Measurements from ENCODE around the gene CHTF18.
"Not testable (repeated sequence)": the region's sequence is repeated elsewhere in the genome, so short reads cannot be mapped to it uniquely, and the experiment has no call there.

CHTF18 gene
- 5.2 to 40.3 (median 9.1) reads per million in 17 experiments for total RNA-seq

DNA sequence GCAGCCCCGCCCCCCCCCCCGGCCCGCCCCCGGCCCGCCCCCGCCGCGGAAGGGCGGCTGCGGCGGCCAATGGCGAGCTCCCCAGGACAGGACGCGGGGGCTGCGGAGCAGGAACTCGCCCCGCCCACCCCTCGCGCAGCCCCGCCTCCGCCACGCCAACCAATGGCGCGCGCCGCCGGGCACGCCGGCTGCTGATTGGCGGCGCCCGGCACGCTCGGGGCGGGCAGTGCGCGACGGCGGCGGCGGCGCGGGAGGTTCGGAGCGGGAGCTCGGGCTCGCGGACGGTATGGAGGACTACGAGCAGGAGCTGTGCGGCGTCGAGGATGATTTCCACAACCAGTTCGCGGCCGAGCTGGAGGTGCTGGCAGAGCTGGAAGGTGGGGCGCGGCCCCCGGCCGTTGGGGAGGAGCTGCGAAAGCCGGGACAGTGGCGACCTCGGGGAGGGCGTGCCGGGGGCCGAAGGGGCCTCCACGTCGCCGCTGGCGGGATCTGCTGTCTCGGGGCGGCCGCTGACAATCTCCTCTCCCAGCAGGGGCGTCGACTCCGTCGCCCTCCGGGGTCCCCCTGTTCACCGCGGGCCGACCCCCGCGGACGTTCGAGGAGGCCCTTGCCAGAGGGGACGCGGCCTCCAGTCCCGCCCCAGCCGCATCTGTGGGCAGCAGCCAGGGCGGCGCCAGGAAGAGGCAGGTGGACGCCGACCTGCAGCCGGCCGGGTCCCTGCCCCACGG lies at the start of gene CHTF18:
Gene CHTF18, plus strand, starts transcription at position 222 of the 728 bp plus-strand sequence. Its CDS starts 65 bp downstream, at position 287.
- DNase-seq = peak; percentile 95 to 99 (median 98)

DNA sequence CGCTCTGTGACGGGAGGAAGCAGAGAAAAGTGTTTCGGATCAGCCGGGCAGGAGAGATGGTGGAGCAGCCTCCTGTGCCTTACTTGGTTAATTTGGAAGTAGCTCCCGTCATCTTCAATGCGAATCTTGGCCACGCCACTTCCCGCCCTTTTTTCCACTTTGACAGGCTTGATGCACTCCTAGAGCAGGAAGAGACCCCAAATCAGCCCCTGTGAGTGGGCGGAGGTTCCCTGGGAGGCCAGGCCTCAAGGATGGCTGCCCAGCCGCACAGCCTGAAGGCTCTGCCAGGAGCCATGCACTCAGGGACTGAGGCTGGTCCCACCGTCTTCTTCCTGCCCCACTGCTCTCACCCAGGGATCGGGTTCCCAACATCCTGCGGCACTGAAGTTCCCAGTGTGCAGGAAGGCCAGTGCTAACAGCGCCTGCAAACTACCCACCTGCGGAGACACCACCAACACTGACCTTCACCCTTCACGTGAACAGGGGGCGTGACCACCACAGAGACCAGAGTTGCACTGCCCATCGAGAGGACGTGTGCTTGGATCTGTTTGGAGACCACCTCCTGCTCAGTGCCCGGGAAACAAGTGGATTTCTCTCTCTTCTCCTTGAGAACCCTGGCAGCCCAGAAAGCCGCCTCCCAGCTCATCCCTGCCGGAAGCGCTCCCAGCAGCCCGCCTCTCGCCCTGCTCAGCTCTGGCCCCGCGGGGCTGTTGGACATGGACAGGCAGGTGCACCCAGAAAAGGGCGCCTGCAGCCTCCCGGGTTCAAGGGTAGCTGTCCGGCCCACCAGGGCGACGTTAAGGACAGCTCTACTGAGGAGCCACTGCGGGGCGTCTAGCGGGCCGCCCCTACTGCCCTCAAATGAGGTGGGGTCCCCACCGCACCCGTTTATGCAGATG lies 48.6 kb upstream of the CHTF18 start:
- DNase-seq = no peak

DNA sequence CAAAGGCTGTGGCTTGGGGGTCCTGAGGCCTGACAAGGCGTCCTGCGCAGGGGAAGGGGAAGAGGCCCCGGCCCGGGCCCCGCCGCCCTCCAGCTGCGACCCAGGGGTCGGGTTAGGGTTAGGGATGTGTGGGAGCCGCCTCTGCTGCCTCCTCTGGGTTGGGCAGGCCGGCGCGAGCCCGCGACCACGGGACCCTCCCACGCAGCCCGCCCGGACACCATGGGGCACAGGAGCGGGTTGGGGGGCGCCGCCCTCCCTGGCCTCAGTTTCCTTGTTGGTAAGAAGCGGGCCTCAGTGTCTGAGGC lies 48.0 kb upstream of the CHTF18 start:
- peak in 2 of 4 experiments; percentile 58 to 62 for DNase-seq

DNA sequence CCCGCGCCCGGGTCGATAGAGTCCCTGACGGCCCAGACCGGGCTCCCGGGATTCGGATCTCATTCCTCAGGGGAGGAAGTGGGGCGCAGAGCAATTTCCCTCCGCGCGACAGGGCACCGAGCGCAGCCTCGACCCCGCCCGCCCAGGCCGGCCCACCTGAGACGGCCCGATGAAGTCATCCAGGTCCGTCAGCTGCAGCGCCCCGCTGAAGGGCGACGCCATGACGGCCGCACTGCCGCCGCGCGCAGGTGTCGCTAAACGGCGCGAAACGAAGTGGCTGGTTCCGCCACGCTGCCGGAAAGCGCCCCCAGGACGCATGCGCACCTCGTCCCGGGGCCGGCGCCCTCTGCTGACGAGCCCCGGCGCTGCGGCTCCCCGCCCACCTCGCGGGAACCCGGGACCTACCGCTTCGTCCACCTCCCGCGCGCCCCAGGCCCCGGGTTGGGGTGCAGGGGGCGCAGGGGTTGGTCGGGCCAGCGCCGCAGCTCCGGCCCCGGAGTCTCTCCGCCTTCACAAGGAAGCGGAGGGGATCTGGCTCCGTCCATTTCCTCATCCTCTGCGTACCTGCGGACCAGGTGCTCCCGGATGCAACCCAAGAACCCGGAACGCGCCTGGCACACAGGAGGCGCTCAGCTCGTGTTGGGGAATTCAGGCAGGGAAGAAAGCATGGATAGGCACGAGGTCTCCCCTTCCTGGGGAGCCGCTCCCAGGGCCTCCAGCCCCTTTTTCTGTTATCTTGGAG lies 47.5 kb upstream of the CHTF18 start, which contains the start of gene CIAO3:
Gene CIAO3, minus strand, starts transcription at position 234 of the 742 bp plus-strand sequence. Its CDS starts 12 bp downstream, at position 222.
- DNase-seq = peak; percentile 92 to 96 (median 95)

DNA sequence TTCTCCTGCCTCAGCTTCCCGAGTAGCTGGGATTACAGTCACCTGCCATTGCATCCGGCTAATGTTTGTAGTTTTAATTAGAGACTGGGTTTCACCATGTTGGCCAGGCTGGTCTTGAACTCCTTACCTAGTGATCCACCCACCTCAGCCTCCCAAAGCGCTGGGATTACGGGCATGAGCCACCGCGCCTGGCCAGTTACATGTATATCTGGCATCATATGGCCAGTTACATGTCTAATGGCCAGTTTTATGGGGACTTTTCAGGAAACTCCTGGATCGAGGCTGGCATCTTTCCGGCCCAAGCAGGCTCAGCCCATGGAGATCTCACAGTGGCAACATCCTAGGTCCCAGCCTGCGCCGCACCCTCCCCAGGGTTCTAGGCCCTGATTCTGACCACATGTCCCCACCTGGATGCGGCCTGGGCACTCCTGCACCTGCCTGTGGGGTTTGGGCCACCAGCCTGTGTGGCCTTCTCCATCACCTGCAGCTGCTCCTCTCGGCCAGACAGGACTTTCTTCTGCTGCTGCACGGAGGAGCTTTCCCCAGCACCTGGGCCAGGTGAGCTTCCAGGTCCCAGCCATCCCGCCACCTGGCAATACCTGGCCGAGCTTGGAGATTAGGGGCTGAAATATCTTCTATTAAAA lies 46.3 kb upstream of the CHTF18 start:
- no peak for DNase-seq

DNA sequence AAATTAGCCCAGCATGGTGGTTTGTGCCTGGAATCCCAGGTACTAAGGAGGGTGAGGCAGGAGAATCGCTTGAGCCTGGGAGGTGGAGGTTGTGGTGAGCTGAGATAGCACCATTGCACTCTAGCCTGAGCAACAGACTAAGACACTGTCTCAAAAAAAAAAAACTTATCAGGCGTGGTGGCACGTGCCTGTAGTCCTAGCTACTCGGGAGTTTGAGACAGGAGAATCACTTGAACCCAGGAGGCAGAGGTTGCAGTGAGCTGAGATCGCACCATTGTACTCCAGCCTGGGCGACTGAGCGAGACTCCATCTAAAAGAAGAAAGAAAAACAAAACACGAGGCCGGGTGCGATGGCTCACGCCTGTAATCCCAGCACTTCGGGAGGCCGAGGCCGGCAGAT lies 45.5 kb upstream of the CHTF18 start:
- DNase-seq = not testable (repeated sequence)

DNA sequence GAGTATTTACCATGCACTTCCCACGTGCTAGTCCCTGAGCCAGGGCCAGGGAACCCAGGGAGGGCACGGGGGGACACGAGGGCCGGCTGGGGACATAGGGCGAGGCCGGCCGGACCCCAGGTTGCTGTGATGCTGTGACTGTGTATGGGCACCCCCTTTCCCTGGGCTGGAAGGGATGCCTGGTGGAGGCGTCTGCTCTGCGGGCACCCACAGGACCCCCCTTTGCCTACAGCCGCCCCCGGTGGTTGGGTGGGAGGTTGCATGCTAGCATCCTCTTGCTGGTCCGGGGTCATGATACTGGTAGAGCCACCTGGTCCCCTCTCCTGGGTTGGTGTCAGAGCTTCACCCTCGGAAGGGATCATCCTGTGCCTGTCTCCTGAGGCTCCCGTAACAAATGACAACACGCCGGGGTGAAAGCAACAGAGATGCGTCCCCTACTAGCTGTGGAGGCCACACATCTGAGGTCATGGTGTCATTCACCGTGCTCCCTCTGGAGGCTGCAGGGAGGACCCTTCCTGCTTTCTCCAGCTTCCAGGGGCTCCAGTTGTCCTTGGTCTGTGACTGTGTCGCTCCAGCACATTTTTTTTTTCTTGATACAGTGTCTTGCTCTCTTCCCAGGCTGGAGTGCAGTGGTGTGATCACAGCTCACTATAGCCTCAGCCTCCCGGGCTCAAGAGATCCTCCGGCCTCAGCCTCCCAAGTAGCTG lies 44.5 kb upstream of the CHTF18 start:
- no peak for DNase-seq

DNA sequence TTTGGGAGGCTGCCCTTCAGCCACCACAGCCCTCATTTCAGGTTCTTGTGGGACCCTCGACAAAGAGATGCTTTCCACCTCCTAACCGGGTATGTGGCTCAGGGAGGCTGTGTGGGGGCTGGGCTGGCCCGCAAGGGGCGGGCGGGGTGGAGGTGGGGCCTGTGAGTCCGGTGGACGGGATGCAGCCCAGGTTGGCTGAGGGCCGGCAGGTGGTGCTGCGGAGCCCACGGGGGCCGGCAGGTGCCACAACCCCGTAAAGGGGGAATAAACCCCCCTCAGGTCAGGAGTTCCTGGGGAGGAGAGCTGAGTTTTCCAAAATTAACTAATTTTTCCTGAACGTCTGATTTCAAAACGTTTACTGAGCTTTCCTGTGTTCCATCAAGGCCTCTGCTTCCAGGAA lies 42.7 kb upstream of the CHTF18 start:
- DNase-seq = peak in 1 of 4 experiments; percentile 20

DNA sequence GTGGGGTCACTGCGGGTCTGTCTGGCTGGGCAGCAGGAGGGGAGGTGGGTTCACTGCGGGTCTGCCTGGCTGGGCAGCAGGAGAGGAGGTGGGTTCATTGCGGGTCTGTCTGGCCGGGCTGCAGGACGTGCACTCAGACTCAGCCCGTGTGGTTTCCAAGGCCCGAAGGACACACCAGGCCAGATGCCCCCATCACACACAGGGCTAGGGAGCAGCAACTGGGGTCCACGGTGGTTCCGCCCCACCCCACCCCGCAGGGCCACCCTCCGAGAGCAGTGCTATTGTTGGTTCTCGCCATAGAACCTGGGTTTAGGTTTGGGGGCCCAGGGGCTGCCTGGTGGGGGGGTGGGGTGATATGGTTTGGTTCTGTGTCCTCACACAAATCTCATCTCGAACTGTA lies 41.8 kb upstream of the CHTF18 start:
- no peak for DNase-seq

DNA sequence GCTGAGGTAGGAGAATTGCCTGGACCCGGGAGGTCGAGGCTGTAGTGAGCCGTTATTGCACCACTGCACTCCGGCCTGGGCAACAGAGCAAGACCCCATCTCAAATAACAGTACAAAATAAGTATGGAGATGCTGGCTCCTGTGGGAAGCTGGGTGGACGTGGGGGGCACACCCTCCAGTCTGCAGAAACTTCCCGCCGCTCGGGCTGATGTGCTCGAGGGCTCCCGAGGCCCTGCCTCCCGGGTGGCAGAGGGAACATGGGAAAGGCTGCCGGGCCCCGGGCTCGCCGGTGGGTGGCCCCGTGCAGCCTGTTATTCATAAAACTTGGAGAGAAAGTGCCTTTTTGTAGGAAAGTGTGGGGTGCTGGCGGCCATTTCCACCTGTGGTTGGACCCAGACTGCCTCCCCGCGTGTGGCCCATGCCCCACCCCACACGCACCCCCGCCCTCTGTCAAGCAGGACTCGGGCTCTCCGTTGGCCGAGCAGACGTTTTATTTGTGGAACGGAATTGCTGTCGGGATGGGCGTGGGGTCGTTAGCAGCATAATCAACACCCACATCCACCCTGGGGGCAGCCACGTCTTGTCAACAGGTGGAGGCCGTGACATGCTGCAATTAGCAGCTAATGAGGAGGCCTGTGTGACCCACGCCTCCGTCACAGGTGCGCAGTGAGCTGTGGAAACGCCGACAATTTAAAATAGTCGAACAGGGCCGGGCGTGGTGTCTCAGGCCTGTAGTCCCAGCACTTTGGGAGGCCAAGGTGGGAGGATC lies 40.3 kb upstream of the CHTF18 start:
- no peak for DNase-seq

DNA sequence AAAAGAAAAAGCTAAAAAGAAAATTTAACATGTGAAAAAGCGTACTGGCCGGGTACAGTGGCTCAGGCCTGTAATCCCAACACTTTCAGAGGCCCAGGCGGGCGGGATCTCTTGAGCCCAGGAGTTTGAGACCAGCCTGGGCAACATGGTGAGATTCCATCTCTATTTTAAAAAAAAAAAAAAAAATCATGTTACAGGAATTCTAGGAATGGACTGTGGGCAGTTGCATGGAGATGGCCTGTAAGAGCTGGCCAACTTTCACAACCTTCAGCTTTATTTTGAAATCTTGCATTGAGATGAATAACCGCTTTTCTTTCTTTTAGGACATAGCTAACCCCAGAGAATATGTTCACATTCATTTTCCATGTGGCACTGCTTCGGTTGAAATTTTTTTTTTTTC lies 39.4 kb upstream of the CHTF18 start:
- no peak for DNase-seq

DNA sequence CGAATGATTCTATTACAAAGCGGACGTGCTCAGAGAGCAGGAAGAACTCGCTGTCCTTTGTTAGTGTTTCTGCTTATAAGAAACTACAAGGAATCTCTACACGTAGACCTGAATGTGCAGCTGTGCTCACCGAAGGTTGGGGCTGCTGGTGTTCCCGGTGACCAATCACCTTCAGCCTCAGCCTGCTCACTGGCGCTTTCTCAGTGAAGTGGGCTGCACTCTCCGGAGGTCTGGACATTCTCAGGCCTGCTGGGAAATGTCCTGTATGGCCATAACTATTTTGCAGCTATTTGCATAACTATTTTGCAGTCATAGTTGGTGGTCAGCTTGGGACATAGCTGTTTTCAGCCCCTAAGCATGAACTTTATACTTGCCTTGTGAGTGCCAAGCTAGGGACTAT lies 37.9 kb upstream of the CHTF18 start:
- no peak for DNase-seq

DNA sequence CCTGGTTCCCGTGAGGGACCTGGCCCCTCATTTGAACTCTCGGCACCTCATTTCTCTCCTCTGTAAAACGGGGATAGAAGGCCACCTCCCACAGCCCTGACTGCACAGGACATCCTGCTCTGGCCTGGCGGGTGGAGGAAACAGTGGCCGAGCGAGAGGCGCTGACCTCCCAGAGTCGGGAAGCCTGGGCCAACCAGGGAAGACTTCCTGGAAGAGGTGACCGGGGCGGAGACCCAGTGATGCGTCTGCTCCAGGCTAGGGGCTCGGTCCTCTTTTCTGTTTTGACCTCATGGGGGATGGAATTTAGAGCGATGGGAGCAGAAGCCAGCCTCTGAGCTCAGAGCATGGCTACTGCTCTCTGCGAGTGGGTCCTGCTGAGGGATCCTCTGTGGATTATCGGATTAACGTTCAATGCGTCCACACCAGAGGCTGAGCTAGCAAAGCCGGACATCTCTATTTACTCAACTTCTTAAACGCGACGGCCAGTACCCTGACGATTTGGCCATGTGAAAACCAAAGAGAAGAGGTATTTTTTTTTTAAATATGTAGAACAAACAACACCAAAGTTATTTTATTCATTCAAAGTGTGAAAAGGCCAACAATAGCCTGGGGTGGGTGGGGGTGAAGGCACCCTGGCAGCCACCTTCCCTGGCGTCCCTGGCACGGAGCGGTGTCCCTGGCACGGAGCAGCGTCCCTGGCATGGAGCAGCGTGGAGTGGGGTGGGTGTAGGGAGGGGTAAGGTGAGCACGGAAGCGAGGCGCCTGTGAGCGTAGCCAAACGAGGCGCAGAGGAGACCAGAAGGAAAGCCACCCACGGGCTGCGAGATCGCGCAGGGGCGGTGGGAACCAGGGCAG lies 37.0 kb upstream of the CHTF18 start:
- no peak for DNase-seq

DNA sequence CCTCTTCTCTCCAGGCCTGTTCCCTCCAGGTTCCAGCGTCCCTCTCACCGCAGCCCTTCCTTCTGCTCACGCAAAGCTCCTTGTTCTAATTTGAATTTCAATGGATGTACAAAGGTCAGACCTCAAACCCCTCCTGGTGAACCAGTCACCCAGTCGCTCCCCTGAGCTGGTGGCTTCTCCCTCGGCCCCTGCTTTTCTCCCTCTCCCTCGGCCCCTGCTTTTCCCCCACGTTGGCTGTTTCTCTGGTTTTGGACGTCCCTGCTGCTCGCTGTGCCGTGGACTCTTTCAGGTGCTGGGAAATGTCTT lies 36.5 kb upstream of the CHTF18 start:
- no peak for DNase-seq

DNA sequence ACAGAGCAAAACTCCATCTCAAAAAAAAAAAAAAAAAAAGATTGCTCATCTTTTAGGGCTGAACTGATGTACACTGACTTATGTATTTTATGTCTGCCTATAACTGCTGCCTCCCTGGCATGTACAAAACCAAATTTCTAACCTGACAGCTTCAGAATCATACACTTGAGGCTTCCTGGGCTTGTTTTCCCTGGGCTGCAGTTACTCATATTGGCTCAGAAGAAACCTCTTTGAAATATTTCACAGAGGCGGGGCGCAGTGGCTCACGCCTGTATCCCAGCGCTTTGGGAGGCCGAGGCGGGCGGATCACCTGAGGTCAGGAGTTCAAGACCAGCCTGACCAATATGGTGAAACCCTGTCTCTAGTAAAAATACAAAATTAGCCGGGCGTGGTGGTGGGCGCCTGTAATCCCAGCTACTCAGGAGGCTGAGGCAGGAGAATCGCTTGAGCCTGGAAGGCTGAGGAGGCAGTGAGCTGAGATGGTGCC lies 34.3 kb upstream of the CHTF18 start:
- DNase-seq = not testable (repeated sequence)

DNA sequence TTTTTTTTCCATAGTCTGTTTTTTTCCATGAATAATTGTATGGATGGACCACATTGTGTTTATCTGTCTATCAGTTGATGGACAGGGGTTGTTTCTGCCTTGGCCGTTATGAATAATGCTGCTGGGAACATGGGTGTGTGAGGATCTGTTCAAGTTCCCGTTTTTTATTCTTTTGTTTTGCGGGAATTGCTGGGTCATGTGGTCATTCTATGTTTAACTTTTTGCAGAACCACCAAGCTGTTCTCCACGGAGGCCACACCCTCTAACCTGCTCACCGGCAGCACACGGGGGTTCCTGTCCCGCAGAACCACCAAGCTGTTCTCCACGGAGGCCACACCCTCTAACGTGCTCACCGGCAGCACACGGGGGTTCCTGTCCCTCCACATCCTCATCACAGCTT lies 33.8 kb upstream of the CHTF18 start:
- DNase-seq = peak; percentile 39 to 76 (median 66)

DNA sequence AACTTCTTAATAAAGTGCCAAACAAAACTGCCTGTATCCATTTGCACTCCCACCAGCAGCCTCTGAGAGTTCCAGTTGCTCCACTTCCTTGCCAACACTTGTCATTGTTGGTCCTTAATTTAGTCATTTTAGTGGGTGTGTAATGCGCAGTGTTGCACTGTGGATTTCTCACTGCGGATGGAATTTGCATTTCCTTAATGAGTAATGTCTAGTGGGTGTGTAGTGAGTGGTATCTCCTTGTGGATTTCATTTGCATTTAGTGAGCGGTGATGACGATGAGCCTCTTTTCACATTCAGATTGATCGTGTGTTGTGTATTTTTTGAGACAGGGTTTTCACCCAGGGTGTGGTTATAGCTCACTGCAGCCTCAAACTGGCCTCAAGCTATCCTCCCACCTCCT lies 32.0 kb upstream of the CHTF18 start:
- DNase-seq = peak in 2 of 4 experiments; percentile 13 to 22

DNA sequence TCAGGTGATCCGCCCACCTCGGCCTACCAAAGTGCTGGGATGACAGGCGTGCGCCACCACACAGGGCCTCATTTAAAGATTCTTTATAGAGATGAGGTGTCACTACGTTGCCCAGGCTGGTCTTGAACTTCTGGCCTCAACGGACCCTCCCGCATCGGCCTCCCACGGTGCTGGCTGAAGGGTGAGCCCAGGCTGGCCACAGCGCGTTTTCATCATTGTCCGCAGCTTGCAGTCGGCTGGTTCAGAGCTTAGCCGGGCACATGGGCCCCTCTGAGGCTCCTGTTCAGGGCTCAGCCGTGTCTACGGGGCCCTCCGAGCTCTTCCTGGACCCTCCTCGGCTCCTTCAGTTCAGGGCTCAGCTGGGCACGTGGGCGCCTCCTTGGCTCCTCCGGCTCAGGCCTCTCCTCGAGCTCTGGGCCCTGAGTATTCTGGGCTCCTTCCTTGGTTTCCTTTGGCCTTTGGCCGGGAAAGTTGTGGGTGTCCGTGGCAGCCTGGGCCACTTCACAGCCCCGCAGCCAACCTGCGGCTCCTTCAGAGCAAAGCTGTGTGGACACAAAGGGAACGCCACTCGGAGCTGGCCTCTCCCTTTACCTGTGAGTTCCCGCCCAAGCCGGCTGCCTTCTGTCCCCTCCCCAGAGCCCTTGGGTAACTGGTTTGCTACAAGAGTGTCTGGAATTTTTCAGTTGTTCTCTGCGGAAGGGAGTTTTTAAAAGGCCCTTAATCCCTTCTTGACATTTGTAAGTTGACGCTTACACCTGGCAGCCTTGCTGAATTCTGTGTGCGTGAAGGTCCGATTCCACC lies 29.1 kb upstream of the CHTF18 start:
- no peak for DNase-seq

DNA sequence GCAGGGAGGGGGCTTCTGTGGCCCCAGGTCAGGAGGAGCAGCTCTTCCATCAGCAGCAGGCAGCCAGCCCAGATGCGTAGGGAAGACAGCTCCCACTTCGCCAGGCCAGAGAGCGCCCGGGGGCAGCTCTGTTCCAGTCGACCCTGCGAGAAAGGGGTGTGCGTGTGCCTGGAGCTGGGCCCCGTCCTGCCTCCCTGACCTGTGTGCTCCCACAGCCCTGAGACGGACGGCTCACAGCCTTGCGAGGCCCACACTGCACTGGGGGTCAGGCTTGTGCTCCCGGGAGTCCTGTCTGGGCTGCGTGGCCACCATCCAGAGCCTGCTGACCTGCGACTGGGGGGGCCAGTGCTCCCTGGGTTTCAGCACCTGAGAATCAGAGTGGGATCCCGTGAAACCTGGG lies 28.4 kb upstream of the CHTF18 start:
- no peak for DNase-seq

Measured in suppressor macrophage (primary cell).